ACC112 (cell line): ENCODE measurements around the gene FAM193B.

ENCODE experiments used
- H2AFZ ChIP-seq: fragments of 200-600 bp; sonication (generic); one replicate; pipeline ENCODE4 v1.6.0; 2017; ENCODE audit warnings: antibody characterized with exemption, low read length; ENCODE audit not compliant: unreplicated experiment
- H3K27ac ChIP-seq: fragments of 200-600 bp; sonication (generic); 2 replicates; pipeline ENCODE4 v1.5.1; 2014; ENCODE audit warnings: low read depth, mild to moderate bottlenecking, antibody characterized with exemption, low read length, moderate library complexity
- H3K27me3 ChIP-seq: fragments of 200-600 bp; sonication (generic); 2 replicates; pipeline ENCODE4 v1.6.1; 2014; ENCODE audit warnings: mild to moderate bottlenecking, antibody characterized with exemption, low read length, moderate library complexity, mixed read lengths; ENCODE audit not compliant: insufficient read depth
- H3K36me3 ChIP-seq: fragments of 200-600 bp; sonication (generic); 2 replicates; pipeline ENCODE4 v1.6.1; 2016; ENCODE audit warnings: mild to moderate bottlenecking, antibody characterized with exemption, low read length, moderate library complexity, mixed read lengths; ENCODE audit not compliant: insufficient read depth
- H3K4me1 ChIP-seq: fragments of 200-600 bp; sonication (generic); one replicate; pipeline ENCODE4 v1.6.1; 2016; ENCODE audit warnings: low read length, mixed read lengths; ENCODE audit not compliant: insufficient read depth, unreplicated experiment, control insufficient read depth
- H3K4me3 ChIP-seq: fragments of 200-600 bp; sonication (generic); 2 replicates; pipeline ENCODE4 v1.5.1; 2014; ENCODE audit warnings: mild to moderate bottlenecking, low read depth, low read length
- H3K79me2 ChIP-seq: fragments of 200-600 bp; sonication (generic); one replicate; pipeline ENCODE4 v1.6.0; 2016; ENCODE audit warnings: low read length; ENCODE audit not compliant: control insufficient read depth, unreplicated experiment, insufficient read depth

Gene FAM193B

DNA sequence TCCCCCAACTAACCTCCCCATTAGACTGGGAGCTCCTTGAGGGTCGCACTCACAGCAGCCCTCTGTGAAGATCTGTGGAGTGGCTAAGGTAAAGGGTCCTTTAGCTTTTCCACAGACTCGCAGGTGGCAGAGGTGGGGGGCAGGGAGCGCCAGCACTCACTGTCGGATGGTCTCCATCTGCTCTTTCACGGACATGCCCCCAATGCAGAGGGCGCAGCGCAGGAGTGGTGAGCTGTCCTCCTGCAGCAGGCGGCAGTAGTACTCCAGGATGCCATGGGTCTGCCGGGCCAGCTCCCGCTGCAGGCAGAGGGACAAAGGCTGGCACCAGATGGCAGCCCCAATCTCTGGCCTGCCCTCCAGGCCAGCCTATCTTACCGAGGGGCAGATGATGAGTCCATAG is 39.8 kb downstream of the FAM193B start:
- Histone ChIP-seq H3K79me2 (peaks cover 28% of the 10 kb centered on the region), H3K36me3 (peaks cover 7% of the 10 kb centered on the region; the same call in 1 of the 2 replicates), H3K27me3 (no peaks in the 10 kb centered on the region), H2AFZ (no peak overlapping the region), H3K27ac (no peak overlapping the region), H3K4me1 (peaks cover 6% of the 10 kb centered on the region), H3K4me3 (no peak overlapping the region; the same call in 1 of the 2 replicates)

GRCh38 chr5:177513500-177513899 is 40.9 kb downstream of the FAM193B start:
- Histone ChIP-seq H3K4me3 (no peak overlapping the region), H3K27me3 (no peaks in the 10 kb centered on the region), H3K36me3 (peaks cover 7% of the 10 kb centered on the region; the same call in 1 of the 2 replicates), H2AFZ (no peak overlapping the region), H3K27ac (no peak overlapping the region), H3K4me1 (peaks cover 6% of the 10 kb centered on the region), H3K79me2 (peaks cover 25% of the 10 kb centered on the region)

DNA sequence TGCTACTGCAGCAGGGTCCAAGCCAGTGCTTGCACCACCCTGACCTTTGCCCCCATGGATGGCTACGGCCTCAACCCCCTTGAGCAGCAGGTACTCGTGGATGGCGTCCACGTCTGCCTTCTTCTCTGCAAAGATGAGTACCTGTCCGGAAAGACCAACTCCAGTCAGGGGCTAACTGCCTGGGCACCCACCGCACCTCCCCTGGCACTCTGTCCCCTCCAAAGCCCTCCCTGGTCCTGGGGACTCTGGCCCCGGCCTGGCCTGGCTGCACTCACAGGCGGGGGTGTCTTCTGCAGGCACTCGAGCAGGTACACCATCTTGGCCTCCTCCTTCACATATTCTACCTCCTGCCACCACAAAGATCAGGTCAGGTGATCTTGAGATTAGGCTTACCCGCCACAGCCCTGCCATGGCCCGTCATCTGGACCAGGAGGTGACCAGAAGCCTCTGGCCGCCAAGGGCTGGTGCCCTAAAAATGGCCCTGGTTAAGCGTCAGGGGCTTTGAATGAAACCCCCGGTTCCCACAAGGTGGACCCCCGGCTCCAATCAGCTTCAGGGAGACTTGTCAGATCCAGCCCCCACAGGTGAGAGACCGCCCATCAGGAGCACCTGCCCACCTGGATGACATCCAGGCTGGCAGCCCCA is 41.5 kb downstream of the FAM193B start:
- Histone ChIP-seq H2AFZ (no peak overlapping the region), H3K4me3 (no peak overlapping the region), H3K4me1 (peaks cover 6% of the 10 kb centered on the region), H3K79me2 (peaks cover 25% of the 10 kb centered on the region), H3K36me3 (peaks cover 7% of the 10 kb centered on the region; the same call in 1 of the 2 replicates), H3K27ac (no peak overlapping the region), H3K27me3 (no peaks in the 10 kb centered on the region)

DNA sequence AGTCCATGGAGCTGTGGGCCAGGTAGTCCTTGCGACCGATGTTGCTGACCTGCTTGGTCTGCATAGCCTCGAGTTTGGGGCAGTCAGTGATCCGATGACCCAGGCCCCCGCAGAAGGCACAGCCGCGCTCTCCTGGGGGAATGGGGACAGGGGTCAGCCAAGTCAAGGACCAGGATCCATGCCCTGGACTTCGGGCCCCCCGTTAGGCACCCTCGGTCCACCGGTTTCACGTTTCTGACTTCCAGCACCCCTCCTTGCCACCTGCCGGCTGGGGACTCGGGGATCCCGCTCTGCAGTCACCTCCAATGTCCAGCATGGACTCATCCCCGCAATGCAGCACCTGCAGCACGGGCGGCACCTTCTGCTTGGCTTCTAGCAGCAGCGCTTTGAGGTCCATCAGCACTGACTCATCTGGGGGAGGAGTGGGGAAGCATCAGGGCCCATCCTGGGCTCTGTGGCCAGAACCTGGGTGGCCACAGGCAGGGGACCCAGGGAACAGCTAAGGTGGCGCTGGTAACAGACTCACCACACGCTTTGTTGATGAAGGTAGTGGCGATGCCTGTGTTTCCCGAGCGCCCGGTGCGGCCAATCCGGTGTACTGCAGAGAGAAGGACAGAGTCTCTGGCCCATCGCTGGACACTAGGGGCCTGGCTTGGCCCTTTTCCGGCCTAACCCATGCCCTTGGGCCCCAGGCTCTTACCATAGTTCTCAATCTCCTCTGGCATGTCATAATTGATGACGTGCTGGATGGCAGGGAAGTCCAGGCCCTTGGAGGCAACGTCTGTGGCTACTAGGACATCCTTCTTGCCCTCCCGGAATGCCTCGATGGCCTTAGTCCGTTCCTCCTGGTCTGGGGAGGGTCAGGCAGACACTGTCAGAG is 42.3 kb downstream of the FAM193B start:
- Histone ChIP-seq H3K27ac (no peak overlapping the region), H3K4me1 (peaks cover 6% of the 10 kb centered on the region), H3K79me2 (peaks cover 25% of the 10 kb centered on the region), H3K27me3 (no peaks in the 10 kb centered on the region), H3K36me3 (peaks cover 7% of the 10 kb centered on the region; the same call in 1 of the 2 replicates), H2AFZ (no peak overlapping the region), H3K4me3 (no peak overlapping the region)

DNA sequence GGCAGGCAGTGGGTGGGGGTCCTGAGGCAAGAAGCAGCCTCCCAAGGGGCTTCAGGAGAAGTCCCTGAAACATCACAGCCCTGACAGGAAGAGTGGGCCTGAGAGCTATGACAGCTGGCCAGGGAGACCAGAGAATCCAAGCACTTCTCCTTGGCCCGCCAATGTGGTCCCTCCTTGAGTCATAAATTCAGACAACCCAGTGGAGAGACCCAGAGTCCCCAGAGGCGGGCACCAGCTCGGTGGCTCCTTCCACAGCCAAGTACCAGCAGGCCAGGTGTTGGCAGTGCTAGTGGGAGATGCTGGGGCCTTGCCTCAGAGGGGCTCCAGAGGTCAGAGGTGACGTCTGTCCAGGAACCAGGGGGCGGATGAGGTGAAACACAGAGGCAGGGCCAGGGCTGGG is 43.2 kb downstream of the FAM193B start:
- Histone ChIP-seq H3K27me3 (no peaks in the 10 kb centered on the region), H2AFZ (no peak overlapping the region), H3K4me3 (no peak overlapping the region), H3K27ac (no peak overlapping the region), H3K4me1 (peaks cover 6% of the 10 kb centered on the region), H3K36me3 (peaks cover 7% of the 10 kb centered on the region; the same call in 1 of the 2 replicates), H3K79me2 (peaks cover 22% of the 10 kb centered on the region)

GRCh38 chr5:177510567-177511053 is 43.8 kb downstream of the FAM193B start:
- Histone ChIP-seq H3K36me3 (peaks cover 6% of the 10 kb centered on the region; the same call in 1 of the 2 replicates), H3K79me2 (peaks cover 16% of the 10 kb centered on the region), H3K4me1 (peaks cover 5% of the 10 kb centered on the region), H3K27me3 (no peaks in the 10 kb centered on the region), H2AFZ (no peak overlapping the region), H3K27ac (no peak overlapping the region), H3K4me3 (no peak overlapping the region)

DNA sequence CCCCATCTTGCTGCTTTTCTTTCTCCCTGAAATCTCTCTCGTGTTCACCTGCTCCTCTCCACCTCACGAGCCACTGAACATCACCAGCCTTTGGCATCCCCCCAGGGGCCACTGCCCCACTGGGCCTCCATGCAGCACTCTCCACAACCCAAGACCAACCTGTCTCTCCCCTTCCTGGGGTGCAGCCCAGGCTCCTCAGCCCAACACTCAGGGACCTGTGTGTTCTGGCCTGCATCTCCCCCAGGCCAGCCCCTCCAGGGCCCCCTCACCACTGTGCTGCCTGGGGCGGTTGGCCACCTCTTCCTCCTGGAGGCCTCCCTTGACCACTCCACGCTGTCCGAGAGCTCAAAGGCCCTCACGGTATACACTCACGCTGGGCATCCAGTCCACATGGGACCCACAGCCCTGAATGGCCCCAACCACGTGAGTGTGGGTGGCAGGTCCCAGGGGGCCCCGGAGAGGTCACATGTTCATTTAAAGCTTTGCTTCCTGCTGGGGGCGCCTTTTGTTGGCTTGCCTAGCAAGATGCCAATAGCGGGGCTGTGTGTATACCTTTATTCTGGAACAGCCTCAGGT is 44.3 kb downstream of the FAM193B start:
- peaks cover 11% of the 10 kb centered on the region for H3K79me2 ChIP-seq
- no peaks in the 10 kb centered on the region for H3K4me1 ChIP-seq
- no peak overlapping the region for H3K27ac ChIP-seq
- H2AFZ ChIP-seq, result no peak overlapping the region
- H3K4me3 ChIP-seq, result no peak overlapping the region
- no peaks in the 10 kb centered on the region for H3K27me3 ChIP-seq
- peaks cover under 1% of the 10 kb centered on the region; the same call in 1 of the 2 replicates for H3K36me3 ChIP-seq

DNA sequence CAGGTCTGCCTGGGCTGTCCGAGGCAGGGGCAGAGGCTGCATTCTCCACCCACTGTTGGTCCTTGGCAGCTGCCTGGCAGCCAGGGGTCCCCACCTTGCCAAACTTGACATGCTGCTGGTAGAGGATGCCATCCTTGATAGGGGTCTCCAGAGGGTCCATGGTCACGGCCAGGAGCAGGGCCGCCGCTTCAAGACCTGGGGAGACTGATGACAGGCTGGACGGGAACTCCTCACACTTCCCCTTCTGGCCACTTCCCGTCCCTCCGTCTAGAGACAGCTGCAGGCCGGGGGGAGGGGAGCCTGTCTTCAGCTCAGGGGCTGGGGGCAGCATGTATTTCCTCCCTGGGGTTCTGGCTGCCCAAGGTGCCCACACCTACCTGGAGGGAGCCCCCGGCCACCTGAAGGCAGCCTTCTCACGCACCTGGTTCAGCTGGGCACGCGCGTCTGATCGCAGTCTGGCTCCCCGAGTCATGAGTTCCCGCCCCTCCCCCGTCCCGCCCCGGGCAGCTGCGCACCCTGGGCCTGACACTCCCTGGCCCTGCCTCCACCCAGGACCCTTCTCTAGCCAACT is 44.9 kb downstream of the FAM193B start, which contains the start of gene DOK3:
Gene DOK3 (minus strand): TSS at position 446 of the 571 bp plus-strand sequence. CDS start 286 bp downstream, at position 160.
- Histone ChIP-seq H3K4me3 (no peak within 1 kb of the TSS), H2AFZ (no peak within 1 kb of the TSS), H3K27me3 (no peaks in the 10 kb centered on the region), H3K36me3 (no peaks in the 10 kb centered on the region; the same call in 1 of the 2 replicates), H3K79me2 (peaks cover 8% of the 10 kb centered on the region), H3K27ac (no peak within 1 kb of the TSS), H3K4me1 (no peaks in the 10 kb centered on the region)

GRCh38 chr5:177508837-177509236 is 45.5 kb downstream of the FAM193B start:
- Histone ChIP-seq H3K36me3 (no peaks in the 10 kb centered on the region; the same call in 1 of the 2 replicates), H3K79me2 (peaks cover 2% of the 10 kb centered on the region), H3K27me3 (no peaks in the 10 kb centered on the region), H3K4me3 (no peak overlapping the region), H3K27ac (no peak overlapping the region), H3K4me1 (no peaks in the 10 kb centered on the region), H2AFZ (no peak overlapping the region)

DNA sequence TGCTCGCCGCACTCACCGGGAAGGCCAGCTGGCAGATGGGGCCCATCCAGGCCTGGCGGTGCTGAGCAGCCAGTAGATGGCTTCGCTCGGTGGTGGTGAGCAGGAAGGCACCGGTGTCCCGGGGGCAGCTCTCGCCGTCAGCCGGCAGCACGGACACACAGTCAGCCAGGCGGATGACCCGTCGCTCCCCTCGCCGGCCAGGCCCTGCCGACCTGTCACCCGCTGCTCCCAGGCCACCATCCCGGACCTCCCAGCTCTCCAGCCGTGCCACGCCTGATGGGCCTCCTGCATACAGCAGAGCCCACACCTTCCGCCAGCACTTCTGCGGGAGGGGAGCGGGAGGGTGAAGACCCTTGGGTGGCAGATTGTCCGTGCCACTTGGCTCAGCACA is 46.1 kb downstream of the FAM193B start:
- Histone ChIP-seq H2AFZ (no peak overlapping the region), H3K36me3 (no peaks in the 10 kb centered on the region), H3K4me3 (no peak overlapping the region), H3K79me2 (no peaks in the 10 kb centered on the region), H3K27me3 (no peaks in the 10 kb centered on the region), H3K27ac (no peak overlapping the region), H3K4me1 (no peaks in the 10 kb centered on the region)
